ENCODE measurements around the gene LPP. TPM values are rescaled to one million over a fixed set of nuclear protein-coding genes. Genes with fewer than 3 reads are reported as not detected.
A peak's percentile ranks its signal among the peaks of the same experiment; 100 is the strongest.

LPP gene
- total and polyA plus RNA-seq, 2 donors from 2014 or later: 6.7 to 233 TPM

- no peaks in the 10 kb centered on the region for H3K27me3 ChIP-seq (ENCODE audit: control insufficient read depth, insufficient read depth, low read length)
- no peaks in the 10 kb centered on the region for H3K9me3 ChIP-seq (ENCODE audit: control insufficient read depth in 2 of 3, insufficient read depth in 1 of 3, low read length in 3 of 3)
- TF ChIP-seq, protein P1, sequence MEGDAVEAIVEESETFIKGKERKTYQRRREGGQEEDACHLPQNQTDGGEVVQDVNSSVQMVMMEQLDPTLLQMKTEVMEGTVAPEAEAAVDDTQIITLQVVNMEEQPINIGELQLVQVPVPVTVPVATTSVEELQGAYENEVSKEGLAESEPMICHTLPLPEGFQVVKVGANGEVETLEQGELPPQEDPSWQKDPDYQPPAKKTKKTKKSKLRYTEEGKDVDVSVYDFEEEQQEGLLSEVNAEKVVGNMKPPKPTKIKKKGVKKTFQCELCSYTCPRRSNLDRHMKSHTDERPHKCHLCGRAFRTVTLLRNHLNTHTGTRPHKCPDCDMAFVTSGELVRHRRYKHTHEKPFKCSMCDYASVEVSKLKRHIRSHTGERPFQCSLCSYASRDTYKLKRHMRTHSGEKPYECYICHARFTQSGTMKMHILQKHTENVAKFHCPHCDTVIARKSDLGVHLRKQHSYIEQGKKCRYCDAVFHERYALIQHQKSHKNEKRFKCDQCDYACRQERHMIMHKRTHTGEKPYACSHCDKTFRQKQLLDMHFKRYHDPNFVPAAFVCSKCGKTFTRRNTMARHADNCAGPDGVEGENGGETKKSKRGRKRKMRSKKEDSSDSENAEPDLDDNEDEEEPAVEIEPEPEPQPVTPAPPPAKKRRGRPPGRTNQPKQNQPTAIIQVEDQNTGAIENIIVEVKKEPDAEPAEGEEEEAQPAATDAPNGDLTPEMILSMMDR (IDR thresholded peaks at IDR 0.05; ENCODE audit: borderline replicate concordance, extremely low read depth, insufficient read depth): no peak
- H3K27ac ChIP-seq (ENCODE audit: low read depth in 2 of 2, low read length in 2 of 2): no peak overlapping the region
- H3K4me1 ChIP-seq (ENCODE audit: control insufficient read depth in 2 of 3, insufficient read depth in 2 of 3, low read depth in 1 of 3, low read length in 3 of 3): peaks cover 0 to 9% (median 2%) of the 10 kb centered on the region in 3 donors
- FAIRE-seq: no peak
- no peak for DNase-seq
- intact Hi-C loops (cut with DNase I): no loop called here
- H3K36me3 ChIP-seq (ENCODE audit: control insufficient read depth in 2 of 3, insufficient read depth in 3 of 3, low read length in 3 of 3): no peaks in the 10 kb centered on the region
- no peak overlapping the region for H3K9ac ChIP-seq (ENCODE audit: low read length in 3 of 3)
- no peak overlapping the region for H3K4me3 ChIP-seq (ENCODE audit: low read length in 3 of 3)
Observed at GRCh38 chr3:188209740-188210139, 55.8 kb downstream of the LPP start.

- no peaks in the 10 kb centered on the region for H3K9me3 ChIP-seq (ENCODE audit: control insufficient read depth in 2 of 3, insufficient read depth in 1 of 3, low read length in 3 of 3)
- H3K4me3 ChIP-seq (ENCODE audit: low read length in 3 of 3): no peak overlapping the region
- intact Hi-C loops (cut with DNase I): no loop called here
- H3K27me3 ChIP-seq (ENCODE audit: control insufficient read depth, insufficient read depth, low read length): no peaks in the 10 kb centered on the region
- H3K36me3 ChIP-seq (ENCODE audit: control insufficient read depth in 2 of 3, insufficient read depth in 3 of 3, low read length in 3 of 3): no peaks in the 10 kb centered on the region
- TF ChIP-seq, protein P1 (IDR thresholded peaks at IDR 0.05; ENCODE audit: borderline replicate concordance, extremely low read depth, insufficient read depth): no peak
- H3K4me1 ChIP-seq (ENCODE audit: control insufficient read depth in 2 of 3, insufficient read depth in 2 of 3, low read depth in 1 of 3, low read length in 3 of 3): peaks cover 0 to 7% (median 6%) of the 10 kb centered on the region in 3 donors
- H3K27ac ChIP-seq (ENCODE audit: low read depth in 2 of 2, low read length in 2 of 2): peak overlapping the region; percentile 58 to 83
- no peak for DNase-seq
- no peak for FAIRE-seq
- H3K9ac ChIP-seq (ENCODE audit: low read length in 3 of 3): no peak overlapping the region
Observed at GRCh38 chr3:188211476-188211875, 57.5 kb downstream of the LPP start.

DNA sequence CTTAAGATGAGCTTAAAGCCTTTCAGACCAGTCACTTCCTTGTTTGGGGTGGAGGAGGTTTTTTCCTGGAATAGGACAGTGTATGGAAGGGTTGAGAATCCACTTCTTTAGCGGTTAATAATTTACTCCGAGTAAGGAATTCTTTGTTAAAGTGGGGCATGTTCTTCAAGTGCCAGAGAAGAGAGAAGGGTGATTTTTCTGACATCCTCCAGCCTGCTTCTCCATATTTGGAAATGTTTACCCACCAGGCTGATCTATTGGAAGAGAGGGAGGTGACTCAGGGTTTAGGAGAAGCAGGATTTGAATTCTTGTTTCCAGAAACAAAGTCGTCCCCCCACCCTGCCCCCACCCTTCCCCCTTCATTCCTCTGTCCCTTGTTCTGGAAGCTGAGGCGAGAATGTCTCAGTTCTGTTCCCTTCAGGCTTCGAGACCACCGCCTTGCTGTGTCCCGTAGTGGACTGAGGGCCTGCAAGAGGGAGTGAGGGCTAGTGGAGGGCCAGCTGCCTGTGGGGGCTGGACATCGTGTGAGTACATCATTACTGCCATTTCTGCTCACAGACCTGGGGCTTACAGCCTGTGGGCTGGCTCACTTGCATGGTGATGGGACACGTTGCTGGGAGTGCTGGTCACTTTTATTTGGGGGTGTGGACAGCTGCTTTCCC, 58.5 kb downstream of the LPP start:
- FAIRE-seq (peak; percentile 15), DNase-seq (peak in 3 of 5 donors; percentile 42 to 66 (median 61))
- intact Hi-C loops (cut with DNase I): no loop called here
- TF ChIP-seq, protein P1 (IDR thresholded peaks at IDR 0.05; ENCODE audit: borderline replicate concordance, extremely low read depth, insufficient read depth): no peak
- H3K27ac ChIP-seq (ENCODE audit: low read depth in 2 of 2, low read length in 2 of 2): peak overlapping the region; percentile 88 to 91
- no peaks in the 10 kb centered on the region for H3K9me3 ChIP-seq (ENCODE audit: control insufficient read depth in 2 of 3, insufficient read depth in 1 of 3, low read length in 3 of 3)
- no peak overlapping the region for H3K9ac ChIP-seq (ENCODE audit: low read length in 3 of 3)
- H3K4me1 ChIP-seq (ENCODE audit: control insufficient read depth in 2 of 3, insufficient read depth in 2 of 3, low read depth in 1 of 3, low read length in 3 of 3): peaks cover 0 to 8% (median 4%) of the 10 kb centered on the region in 3 donors
- no peaks in the 10 kb centered on the region for H3K36me3 ChIP-seq (ENCODE audit: control insufficient read depth in 2 of 3, insufficient read depth in 3 of 3, low read length in 3 of 3)
- H3K27me3 ChIP-seq (ENCODE audit: control insufficient read depth, insufficient read depth, low read length): no peaks in the 10 kb centered on the region
- H3K4me3 ChIP-seq (ENCODE audit: low read length in 3 of 3): no peak overlapping the region

Measured in kidney (tissue), 14 donors.